ENCODE measurements around the gene ARHGEF6. TPM values are rescaled to one million over a fixed set of nuclear protein-coding genes. Genes with fewer than 3 reads are reported as not detected.

Gene ARHGEF6
- total and polyA plus RNA-seq, 2 experiments from 2014 or later, result 3.5 to 3.7 TPM

DNA sequence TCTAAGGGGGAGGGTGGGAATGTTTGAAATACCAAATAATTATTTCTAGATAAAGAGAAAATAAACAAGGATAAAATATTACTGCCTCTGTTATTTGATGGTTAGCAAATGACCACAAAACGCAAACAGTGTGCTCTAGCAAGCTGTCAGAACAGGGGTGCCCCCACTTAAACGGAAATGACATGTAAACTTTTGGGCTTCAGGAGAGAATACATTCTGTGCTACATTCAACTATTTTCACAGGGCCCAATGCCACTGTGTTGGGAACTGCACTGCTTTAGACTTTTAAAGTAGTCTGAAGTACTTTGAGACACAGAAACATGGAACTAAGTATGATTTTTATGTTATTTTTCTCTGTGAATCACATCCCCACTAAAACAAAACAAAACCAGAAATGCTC is 118.6 kb downstream of the ARHGEF6 start:
- no peak overlapping the region for H2AFZ ChIP-seq
- no peaks in the 10 kb centered on the region for H3K9me2 ChIP-seq (replicated peaks; ENCODE audit: insufficient read depth)
- TF ChIP-seq EZH2phosphoT487 (IDR thresholded peaks at IDR 0.05; ENCODE audit: low read depth, severe bottlenecking, unreplicated experiment) (no peak), EZH2 (IDR thresholded peaks at IDR 0.05; ENCODE audit: borderline replicate concordance) (no peak)
- TF ChIP-seq, protein P1, sequence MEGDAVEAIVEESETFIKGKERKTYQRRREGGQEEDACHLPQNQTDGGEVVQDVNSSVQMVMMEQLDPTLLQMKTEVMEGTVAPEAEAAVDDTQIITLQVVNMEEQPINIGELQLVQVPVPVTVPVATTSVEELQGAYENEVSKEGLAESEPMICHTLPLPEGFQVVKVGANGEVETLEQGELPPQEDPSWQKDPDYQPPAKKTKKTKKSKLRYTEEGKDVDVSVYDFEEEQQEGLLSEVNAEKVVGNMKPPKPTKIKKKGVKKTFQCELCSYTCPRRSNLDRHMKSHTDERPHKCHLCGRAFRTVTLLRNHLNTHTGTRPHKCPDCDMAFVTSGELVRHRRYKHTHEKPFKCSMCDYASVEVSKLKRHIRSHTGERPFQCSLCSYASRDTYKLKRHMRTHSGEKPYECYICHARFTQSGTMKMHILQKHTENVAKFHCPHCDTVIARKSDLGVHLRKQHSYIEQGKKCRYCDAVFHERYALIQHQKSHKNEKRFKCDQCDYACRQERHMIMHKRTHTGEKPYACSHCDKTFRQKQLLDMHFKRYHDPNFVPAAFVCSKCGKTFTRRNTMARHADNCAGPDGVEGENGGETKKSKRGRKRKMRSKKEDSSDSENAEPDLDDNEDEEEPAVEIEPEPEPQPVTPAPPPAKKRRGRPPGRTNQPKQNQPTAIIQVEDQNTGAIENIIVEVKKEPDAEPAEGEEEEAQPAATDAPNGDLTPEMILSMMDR (IDR thresholded peaks at IDR 0.05; ENCODE audit: poor library complexity), result no peak
- no peaks in the 10 kb centered on the region for H3K9me3 ChIP-seq (ENCODE audit: low read depth)
- H3K79me2 ChIP-seq, result no peaks in the 10 kb centered on the region
- DNase-seq (ENCODE audit: low spot score), result no peak
- no peaks in the 10 kb centered on the region for H3K27me3 ChIP-seq
- no peak overlapping the region for H3K27ac ChIP-seq
- H3K4me3 ChIP-seq, result no peak overlapping the region
- H4K20me1 ChIP-seq (ENCODE audit: insufficient read depth, poor library complexity, severe bottlenecking), result no peaks in the 10 kb centered on the region
- no peaks in the 10 kb centered on the region for H3K4me1 ChIP-seq (ENCODE audit: insufficient read depth)
- H3K36me3 ChIP-seq (replicated peaks; ENCODE audit: insufficient read depth, low read depth), result no peaks in the 10 kb centered on the region
- H3K4me2 ChIP-seq, result no peak overlapping the region
- WGBS (ENCODE audit: low lambda C conversion rate, missing lambda C conversion rate), result 60% methylated on average over 2 of the region's 2 CpGs

DNA sequence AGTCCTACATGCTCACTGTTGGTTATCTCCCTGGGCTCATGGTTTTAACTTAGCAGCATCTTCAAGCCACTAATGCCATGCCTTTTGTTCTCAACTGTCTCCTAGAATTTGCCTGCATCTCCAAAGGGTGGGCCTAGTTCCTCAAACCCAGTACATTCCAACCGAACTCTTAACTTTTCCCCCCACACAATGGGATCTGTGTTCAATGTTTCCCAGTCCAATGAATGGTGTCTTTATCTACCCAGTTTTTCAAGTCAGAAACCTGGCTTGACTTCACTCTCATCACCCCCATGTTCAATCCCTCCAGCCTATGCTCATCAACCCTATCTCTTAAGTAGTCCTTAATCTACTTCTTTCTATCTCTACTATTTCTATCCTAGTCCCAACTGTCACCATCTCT is 119.8 kb downstream of the ARHGEF6 start:
- Histone ChIP-seq H4K20me1 (ENCODE audit: insufficient read depth, poor library complexity, severe bottlenecking) (no peaks in the 10 kb centered on the region), H3K9me2 (replicated peaks; ENCODE audit: insufficient read depth) (no peaks in the 10 kb centered on the region), H3K4me2 (no peak overlapping the region), H2AFZ (no peak overlapping the region), H3K27ac (no peak overlapping the region), H3K9me3 (ENCODE audit: low read depth) (no peaks in the 10 kb centered on the region), H3K4me3 (no peak overlapping the region), H3K79me2 (no peaks in the 10 kb centered on the region), H3K4me1 (ENCODE audit: insufficient read depth) (no peaks in the 10 kb centered on the region), H3K27me3 (no peaks in the 10 kb centered on the region), H3K36me3 (replicated peaks; ENCODE audit: insufficient read depth, low read depth) (no peaks in the 10 kb centered on the region)
- TF ChIP-seq, protein P1 (IDR thresholded peaks at IDR 0.05; ENCODE audit: poor library complexity), result no peak
- DNase-seq (ENCODE audit: low spot score), result no peak
- 85% methylated on average over 1 of the region's 1 CpG for WGBS (ENCODE audit: low lambda C conversion rate, missing lambda C conversion rate)

GRCh38 chrX:136659174-136659573 is 121.6 kb downstream of the ARHGEF6 start:
- 87% methylated on average over 9 of the region's 9 CpGs for WGBS (ENCODE audit: low lambda C conversion rate, missing lambda C conversion rate)
- no peak overlapping the region for H3K27ac ChIP-seq
- H2AFZ ChIP-seq, result no peak overlapping the region

More at GRCh38 chrX:136659174-136659573, 121.6 kb downstream of the ARHGEF6 start:
- DNase-seq (ENCODE audit: low spot score), result no peak
- no peaks in the 10 kb centered on the region for H3K79me2 ChIP-seq
- no peaks in the 10 kb centered on the region for H3K36me3 ChIP-seq (replicated peaks; ENCODE audit: insufficient read depth, low read depth)
- H3K4me2 ChIP-seq, result no peak overlapping the region
- H3K9me3 ChIP-seq (ENCODE audit: low read depth), result no peaks in the 10 kb centered on the region
- no peaks in the 10 kb centered on the region for H3K27me3 ChIP-seq
- TF ChIP-seq, protein P1 (IDR thresholded peaks at IDR 0.05; ENCODE audit: poor library complexity), result no peak
- TF ChIP-seq EZH2phosphoT487 (IDR thresholded peaks at IDR 0.05; ENCODE audit: low read depth, severe bottlenecking, unreplicated experiment), result no peak
- no peak for TF ChIP-seq EZH2 (IDR thresholded peaks at IDR 0.05; ENCODE audit: borderline replicate concordance)
- H3K4me1 ChIP-seq (ENCODE audit: insufficient read depth), result no peaks in the 10 kb centered on the region
- H3K9me2 ChIP-seq (replicated peaks; ENCODE audit: insufficient read depth), result no peaks in the 10 kb centered on the region
- H4K20me1 ChIP-seq (ENCODE audit: insufficient read depth, poor library complexity, severe bottlenecking), result no peaks in the 10 kb centered on the region
- no peak overlapping the region for H3K4me3 ChIP-seq

All from hepatocyte (in vitro differentiated cells).